HepG2 (cell line): ENCODE results near the gene KIZ. TPM values are rescaled to one million over a fixed set of nuclear protein-coding genes. Genes with fewer than 3 reads are reported as not detected.
A peak's percentile ranks its signal among the peaks of the same experiment; 100 is the strongest.

ENCODE experiments used
- ADNP ChIP-seq: sonication (generic); formaldehyde crosslinking; IDR thresholded peaks from 2 replicates; pipeline ENCODE4 v1.4.0; 2020; ENCODE audit warnings: missing genetic modification reagents
- FOXC1 ChIP-seq: sonication (generic); formaldehyde crosslinking; IDR thresholded peaks from 2 replicates; pipeline ENCODE4 v1.8.0; 2022; ENCODE audit warnings: mild to moderate bottlenecking, missing genetic modification reagents, borderline replicate concordance
- HDAC2 ChIP-seq: sonication (generic); formaldehyde crosslinking; IDR thresholded peaks from 2 replicates; pipeline ENCODE4 v1.4.0; 2020; ENCODE audit warnings: missing genetic modification reagents
- HDAC6 ChIP-seq: fragments of 200-600 bp; sonication (generic); IDR thresholded peaks from 2 replicates; pipeline ENCODE4 v1.7.0; 2017; ENCODE audit warnings: mild to moderate bottlenecking, antibody characterized with exemption, low read length, low read depth
- HOXA9 ChIP-seq: sonication (generic); formaldehyde crosslinking; IDR thresholded peaks from 2 replicates; pipeline ENCODE4 v1.8.1; 2022; ENCODE audit warnings: missing genetic modification reagents, mild to moderate bottlenecking, moderate library complexity, borderline replicate concordance
- JUNB ChIP-seq: sonication (generic); formaldehyde crosslinking; IDR thresholded peaks from 2 replicates; pipeline ENCODE4 v1.8.0; 2022; ENCODE audit warnings: missing genetic modification reagents, mild to moderate bottlenecking, borderline replicate concordance
- MIER2 ChIP-seq: IDR thresholded peaks from 2 replicates; pipeline ENCODE4 v1.6.1; 2016; ENCODE audit warnings: missing biosample characterization, missing genetic modification reagents
- NCOA1 ChIP-seq: sonication (generic); formaldehyde crosslinking; IDR thresholded peaks from 2 replicates; pipeline ENCODE4 v1.9.0; 2021; ENCODE audit warnings: missing genetic modification reagents
- NR2C2 ChIP-seq: sonication (generic); formaldehyde crosslinking; IDR thresholded peaks from 2 replicates; pipeline ENCODE4 v1.4.0; 2020; ENCODE audit warnings: missing genetic modification reagents, mild to moderate bottlenecking, moderate library complexity, borderline replicate concordance
- ZBTB7A ChIP-seq: sonication (generic); formaldehyde crosslinking; IDR thresholded peaks from 2 replicates; pipeline ENCODE4 v1.8.0; 2022; ENCODE audit warnings: mild to moderate bottlenecking, missing genetic modification reagents
- ZEB1 ChIP-seq: IDR thresholded peaks from 2 replicates; pipeline ENCODE4 v1.6.1; 2012; ENCODE audit warnings: mild to moderate bottlenecking, low read depth, inconsistent platforms; ENCODE audit not compliant: insufficient replicate concordance
- ZNF383 ChIP-seq: sonication (generic); formaldehyde crosslinking; IDR thresholded peaks from 2 replicates; pipeline ENCODE4 v1.4.0; 2020; ENCODE audit warnings: missing genetic modification reagents, mild to moderate bottlenecking, borderline replicate concordance
- ZNF672 ChIP-seq: sonication (generic); formaldehyde crosslinking; IDR thresholded peaks from 2 replicates; pipeline ENCODE4 v1.8.1; 2022; ENCODE audit warnings: missing genetic modification reagents
- polyA plus RNA-seq, 8 experiments: library from polyadenylated mRNA; depleted of rRNA in 3 of 8; stranded (reverse) in 7 of 8; unstranded in 1 of 8; fragments of >200 nt; fragmentation: Illumina TruSeq in 4 of 8; extraction: Trizol in 4 of 8; gene quantifications; 2 replicates each; pipeline versions ENCODE4 v1.2.1 to v1.2.3, GENCODE V29; 2011 to 2016; ENCODE audit warnings: low read depth in 4 of 8, missing spikeins in 1 of 8, mixed read lengths in 1 of 8; ENCODE audit not compliant: insufficient read depth in 1 of 8
- total RNA-seq, 5 experiments: library from RNA; depleted of rRNA; stranded (reverse); fragments of >200 nt; fragmentation: Illumina TruSeq; extraction: Trizol; gene quantifications; 2 replicates each; pipeline ENCODE4 v1.2.3, GENCODE V29; 2016; ENCODE audit warnings: low read depth in 1 of 5
- TF ChIP-seq, protein P1 (sequence below): sonication (generic); formaldehyde crosslinking; IDR thresholded peaks from 2 replicates; pipeline ENCODE4 v1.4.0; 2020; ENCODE audit warnings: missing genetic modification reagents
- TF ChIP-seq, protein P2 (sequence below): IDR thresholded peaks from 2 replicates; pipeline ENCODE4 v1.6.1; 2016; ENCODE audit warnings: control low read depth
- TF ChIP-seq, protein P3 (sequence below): IDR thresholded peaks from 2 replicates; pipeline ENCODE4 v1.6.1; 2012; ENCODE audit warnings: low read depth, low read length, improper control_type of control experiment

The KIZ gene
- total and polyA plus RNA-seq, 2 of the 13 experiments (the other 11 are each of a cell fraction or from before 2014, with no cell fraction given): 46.3 to 114 TPM

DNA sequence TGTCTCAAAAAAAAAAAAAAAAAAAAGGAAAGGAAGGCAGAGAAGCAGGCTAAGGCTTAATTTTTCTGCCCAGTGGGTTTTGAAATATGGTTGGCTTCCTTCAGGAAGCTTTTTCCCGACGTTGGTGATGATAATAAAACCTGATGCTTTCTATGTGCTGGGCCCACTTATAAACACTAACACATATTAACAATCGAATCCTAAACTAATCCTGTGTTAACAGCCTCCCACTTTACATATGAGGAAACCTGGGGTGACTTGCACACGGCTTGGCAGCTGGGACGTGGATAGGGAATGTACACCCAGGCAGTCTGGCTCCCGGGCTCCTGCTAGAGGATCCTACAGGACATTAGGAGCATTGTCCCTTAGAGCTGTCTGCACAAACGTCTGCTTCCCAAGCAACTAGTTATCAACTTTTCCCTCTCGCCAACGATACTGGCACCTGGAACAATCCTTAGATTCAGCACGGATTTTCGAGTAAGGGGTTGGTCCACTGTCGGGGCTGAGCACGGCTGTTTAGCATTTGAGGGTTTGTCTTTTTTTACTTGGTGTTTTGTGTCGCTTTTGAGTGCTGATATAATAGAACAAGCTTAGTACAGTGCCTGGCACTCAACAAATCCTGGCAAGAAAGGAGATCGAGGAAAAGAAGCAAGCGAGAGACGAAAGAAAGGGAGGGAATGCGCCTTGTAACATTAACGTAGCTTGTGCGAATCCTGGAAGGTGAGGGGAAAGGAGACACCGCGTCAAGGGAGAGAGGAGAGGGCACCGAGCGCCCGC lies 622 bp upstream of the KIZ start (continued):
- TF ChIP-seq, protein P1, sequence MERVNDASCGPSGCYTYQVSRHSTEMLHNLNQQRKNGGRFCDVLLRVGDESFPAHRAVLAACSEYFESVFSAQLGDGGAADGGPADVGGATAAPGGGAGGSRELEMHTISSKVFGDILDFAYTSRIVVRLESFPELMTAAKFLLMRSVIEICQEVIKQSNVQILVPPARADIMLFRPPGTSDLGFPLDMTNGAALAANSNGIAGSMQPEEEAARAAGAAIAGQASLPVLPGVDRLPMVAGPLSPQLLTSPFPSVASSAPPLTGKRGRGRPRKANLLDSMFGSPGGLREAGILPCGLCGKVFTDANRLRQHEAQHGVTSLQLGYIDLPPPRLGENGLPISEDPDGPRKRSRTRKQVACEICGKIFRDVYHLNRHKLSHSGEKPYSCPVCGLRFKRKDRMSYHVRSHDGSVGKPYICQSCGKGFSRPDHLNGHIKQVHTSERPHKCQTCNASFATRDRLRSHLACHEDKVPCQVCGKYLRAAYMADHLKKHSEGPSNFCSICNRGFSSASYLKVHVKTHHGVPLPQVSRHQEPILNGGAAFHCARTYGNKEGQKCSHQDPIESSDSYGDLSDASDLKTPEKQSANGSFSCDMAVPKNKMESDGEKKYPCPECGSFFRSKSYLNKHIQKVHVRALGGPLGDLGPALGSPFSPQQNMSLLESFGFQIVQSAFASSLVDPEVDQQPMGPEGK: peak; percentile 8; the same call in 1 of the 2 replicates
- TF ChIP-seq JUNB (CRISPR knock-in tag) (no peak), ZNF672 (CRISPR knock-in tag) (peak; percentile 17; the same call in 1 of the 2 replicates), FOXC1 (CRISPR knock-in tag) (0 out of 2 replicates have a peak, but pooled peaks have one; percentile 56), NCOA1 (0 out of 2 replicates have a peak, but pooled peaks have one; percentile 84), ZEB1 (no peak), MIER2 (CRISPR knock-in tag) (0 out of 2 replicates have a peak, but pooled peaks have one; percentile 21), ZNF383 (CRISPR knock-in tag) (0 out of 2 replicates have a peak, but pooled peaks have one; percentile 56), HDAC2 (peak; percentile 5; the same call in 1 of the 2 replicates), HDAC6 (no peak), ZBTB7A (CRISPR knock-in tag) (peak; percentile 41; the same call in 1 of the 2 replicates), HOXA9 (peak; percentile 46; the same call in 1 of the 2 replicates), NR2C2 (no peak), ADNP (CRISPR knock-in tag) (no peak)
- TF ChIP-seq, protein P2, sequence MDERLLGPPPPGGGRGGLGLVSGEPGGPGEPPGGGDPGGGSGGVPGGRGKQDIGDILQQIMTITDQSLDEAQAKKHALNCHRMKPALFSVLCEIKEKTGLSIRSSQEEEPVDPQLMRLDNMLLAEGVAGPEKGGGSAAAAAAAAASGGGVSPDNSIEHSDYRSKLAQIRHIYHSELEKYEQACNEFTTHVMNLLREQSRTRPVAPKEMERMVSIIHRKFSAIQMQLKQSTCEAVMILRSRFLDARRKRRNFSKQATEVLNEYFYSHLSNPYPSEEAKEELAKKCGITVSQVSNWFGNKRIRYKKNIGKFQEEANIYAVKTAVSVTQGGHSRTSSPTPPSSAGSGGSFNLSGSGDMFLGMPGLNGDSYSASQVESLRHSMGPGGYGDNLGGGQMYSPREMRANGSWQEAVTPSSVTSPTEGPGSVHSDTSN: 0 out of 2 replicates have a peak, but pooled peaks have one; percentile 8
- TF ChIP-seq, protein P3, sequence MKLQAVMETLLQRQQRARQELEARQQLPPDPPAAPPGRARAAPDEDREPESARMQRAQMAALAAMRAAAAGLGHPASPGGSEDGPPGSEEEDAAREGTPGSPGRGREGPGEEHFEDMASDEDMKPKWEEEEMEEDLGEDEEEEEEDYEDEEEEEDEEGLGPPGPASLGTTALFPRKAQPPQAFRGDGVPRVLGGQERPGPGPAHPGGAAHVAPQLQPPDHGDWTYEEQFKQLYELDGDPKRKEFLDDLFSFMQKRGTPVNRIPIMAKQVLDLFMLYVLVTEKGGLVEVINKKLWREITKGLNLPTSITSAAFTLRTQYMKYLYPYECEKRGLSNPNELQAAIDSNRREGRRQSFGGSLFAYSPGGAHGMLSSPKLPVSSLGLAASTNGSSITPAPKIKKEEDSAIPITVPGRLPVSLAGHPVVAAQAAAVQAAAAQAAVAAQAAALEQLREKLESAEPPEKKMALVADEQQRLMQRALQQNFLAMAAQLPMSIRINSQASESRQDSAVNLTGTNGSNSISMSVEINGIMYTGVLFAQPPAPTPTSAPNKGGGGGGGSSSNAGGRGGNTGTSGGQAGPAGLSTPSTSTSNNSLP: no peak
